MM.1S (cell line): ENCODE data around the gene IFNG.

ENCODE experiments used
- EZH2 ChIP-seq: fragments of 300-600 bp; sonication (generic); optimal IDR thresholded peaks from 2 replicates; pipeline ENCODE3; 2017; ENCODE audit warnings: low read depth, mild to moderate bottlenecking, antibody characterized with exemption, low read length, mixed read lengths
- TF ChIP-seq, protein P1 (sequence below): fragments of 300-600 bp; sonication (generic); IDR thresholded peaks from 2 replicates; pipeline ENCODE4 v1.5.1; 2016; ENCODE audit warnings: antibody characterized with exemption, low read length, mixed read lengths

DNA sequence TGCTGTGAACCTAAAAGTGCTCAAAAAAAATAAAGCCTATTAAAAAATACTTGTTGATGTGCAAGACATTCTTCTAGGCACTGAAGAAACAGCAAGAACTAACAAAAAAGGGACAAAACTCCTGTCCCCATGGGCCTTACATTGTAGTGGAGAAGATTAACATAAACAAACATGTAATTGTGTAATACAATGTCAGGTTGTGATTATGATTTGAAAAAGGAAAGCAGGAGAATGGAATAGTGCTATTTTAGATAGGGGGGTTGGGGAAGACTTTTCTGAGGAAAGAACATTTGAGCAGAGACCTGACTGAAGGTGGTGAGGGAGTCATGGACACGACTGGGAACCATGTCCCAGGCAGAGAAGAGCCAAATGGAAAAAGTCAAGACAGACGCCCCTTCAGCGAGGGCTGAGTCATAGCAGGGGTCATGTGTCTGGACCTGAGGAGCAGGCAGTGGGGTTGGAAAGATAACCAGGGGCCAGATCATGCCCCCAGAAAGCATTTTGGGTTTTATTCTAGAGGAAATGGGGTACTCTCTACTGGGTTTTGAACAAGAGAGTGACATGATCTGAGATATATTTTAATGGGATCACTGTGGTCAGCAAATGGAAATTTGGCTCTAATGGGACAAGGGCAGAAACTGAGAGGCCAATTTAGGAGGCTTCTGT, 19.4 kb upstream of the IFNG start:
- TF ChIP-seq, protein P1, sequence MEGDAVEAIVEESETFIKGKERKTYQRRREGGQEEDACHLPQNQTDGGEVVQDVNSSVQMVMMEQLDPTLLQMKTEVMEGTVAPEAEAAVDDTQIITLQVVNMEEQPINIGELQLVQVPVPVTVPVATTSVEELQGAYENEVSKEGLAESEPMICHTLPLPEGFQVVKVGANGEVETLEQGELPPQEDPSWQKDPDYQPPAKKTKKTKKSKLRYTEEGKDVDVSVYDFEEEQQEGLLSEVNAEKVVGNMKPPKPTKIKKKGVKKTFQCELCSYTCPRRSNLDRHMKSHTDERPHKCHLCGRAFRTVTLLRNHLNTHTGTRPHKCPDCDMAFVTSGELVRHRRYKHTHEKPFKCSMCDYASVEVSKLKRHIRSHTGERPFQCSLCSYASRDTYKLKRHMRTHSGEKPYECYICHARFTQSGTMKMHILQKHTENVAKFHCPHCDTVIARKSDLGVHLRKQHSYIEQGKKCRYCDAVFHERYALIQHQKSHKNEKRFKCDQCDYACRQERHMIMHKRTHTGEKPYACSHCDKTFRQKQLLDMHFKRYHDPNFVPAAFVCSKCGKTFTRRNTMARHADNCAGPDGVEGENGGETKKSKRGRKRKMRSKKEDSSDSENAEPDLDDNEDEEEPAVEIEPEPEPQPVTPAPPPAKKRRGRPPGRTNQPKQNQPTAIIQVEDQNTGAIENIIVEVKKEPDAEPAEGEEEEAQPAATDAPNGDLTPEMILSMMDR, result no peak
- TF ChIP-seq EZH2, result no peak
